GM12864 (cell line): Measurements from ENCODE around the gene USHBP1.

ENCODE experiments used
- DNase-seq: peaks from one replicate; pipeline ENCODE4 v3.0.0-alpha.2; 2011; ENCODE audit warnings: low read depth
- H3K4me3 ChIP-seq: 2 replicates; pipeline ENCODE4 v1.5.1; 2011; ENCODE audit warnings: mild to moderate bottlenecking, low read depth, low read length, control low read depth
- TF ChIP-seq, protein P1 (sequence below): IDR thresholded peaks from 2 replicates; pipeline ENCODE4 v1.5.1; 2011; ENCODE audit warnings: low read depth, mild to moderate bottlenecking, moderate library complexity, low read length, control low read depth, inconsistent platforms; ENCODE audit errors: missing control alignments

Gene USHBP1

DNA sequence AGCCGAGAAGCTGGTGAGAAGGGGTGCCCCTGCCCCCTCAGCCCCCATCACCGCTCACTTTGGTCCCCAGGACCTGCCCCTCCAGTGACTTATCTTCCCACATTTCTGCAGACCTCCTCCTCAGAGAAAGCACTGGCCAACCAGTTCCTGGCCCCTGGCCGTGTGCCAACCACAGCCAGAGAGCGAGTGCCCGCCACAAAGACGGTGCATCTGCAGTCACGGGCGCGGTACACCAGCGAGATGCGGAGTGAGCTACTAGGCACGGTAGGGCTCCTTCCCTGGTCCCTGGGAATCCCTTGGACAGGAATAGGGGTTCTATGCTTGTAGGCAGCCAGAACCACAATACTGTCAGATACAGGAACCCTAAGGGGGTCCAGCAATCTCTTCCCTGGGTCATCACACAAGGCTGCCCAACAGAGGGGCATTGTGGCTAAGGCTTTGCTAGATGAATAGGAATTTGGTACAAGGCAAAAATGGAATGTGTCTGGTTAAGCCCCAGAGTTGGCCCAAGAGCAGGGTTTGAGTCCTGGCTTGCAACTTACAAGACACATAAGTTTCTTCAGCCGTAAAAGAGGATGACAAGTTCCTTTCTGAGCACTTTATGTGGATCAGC lies 48.4 kb downstream of the USHBP1 start:
- H3K4me3 ChIP-seq: no peak overlapping the region
- DNase-seq: no peak
- TF ChIP-seq, protein P1, sequence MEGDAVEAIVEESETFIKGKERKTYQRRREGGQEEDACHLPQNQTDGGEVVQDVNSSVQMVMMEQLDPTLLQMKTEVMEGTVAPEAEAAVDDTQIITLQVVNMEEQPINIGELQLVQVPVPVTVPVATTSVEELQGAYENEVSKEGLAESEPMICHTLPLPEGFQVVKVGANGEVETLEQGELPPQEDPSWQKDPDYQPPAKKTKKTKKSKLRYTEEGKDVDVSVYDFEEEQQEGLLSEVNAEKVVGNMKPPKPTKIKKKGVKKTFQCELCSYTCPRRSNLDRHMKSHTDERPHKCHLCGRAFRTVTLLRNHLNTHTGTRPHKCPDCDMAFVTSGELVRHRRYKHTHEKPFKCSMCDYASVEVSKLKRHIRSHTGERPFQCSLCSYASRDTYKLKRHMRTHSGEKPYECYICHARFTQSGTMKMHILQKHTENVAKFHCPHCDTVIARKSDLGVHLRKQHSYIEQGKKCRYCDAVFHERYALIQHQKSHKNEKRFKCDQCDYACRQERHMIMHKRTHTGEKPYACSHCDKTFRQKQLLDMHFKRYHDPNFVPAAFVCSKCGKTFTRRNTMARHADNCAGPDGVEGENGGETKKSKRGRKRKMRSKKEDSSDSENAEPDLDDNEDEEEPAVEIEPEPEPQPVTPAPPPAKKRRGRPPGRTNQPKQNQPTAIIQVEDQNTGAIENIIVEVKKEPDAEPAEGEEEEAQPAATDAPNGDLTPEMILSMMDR: no peak

DNA sequence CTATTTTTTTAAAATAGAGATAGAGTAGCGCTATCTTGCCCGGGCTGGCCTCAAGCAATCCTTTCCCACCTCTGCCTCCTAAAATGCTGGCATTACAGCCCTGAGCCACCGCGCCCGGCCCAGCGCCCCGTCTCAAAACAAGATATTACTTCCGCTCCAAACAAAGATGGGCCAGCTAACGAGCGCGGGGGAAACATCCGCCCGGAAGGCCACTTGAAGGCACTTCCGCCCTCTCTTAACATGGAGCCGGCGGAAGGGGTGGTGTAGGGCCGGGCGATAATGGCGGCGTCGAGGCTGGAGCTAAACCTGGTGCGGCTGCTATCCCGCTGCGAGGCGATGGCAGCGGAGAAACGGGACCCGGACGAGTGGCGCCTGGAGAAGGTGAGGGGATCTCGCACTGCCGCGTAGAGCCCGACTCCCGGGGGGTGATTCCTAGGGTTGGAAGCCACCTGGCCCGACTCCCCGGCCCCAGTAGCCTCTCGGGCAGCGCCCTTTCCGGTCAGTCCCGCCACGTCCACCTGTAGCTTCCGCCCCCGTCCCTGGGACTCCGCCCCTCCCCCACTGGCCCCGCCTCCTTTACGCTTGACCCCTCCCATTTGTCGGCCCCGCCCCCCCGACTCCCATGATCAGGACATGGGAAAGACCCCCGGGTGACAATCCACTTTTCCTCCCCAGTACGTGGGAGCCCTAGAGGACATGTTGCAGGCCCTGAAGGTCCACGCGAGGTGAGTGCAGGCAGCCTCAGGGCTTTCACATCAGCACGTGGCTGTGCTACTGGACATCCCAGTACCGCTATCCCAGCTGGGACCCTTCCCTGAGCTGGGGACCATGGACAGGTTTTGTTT lies 49.2 kb downstream of the USHBP1 start, which contains the start of gene USE1:
Gene USE1 (plus strand): TSS at position 231 of the 845 bp plus-strand sequence. CDS start 49 bp downstream, at position 280.
- TF ChIP-seq, protein P1: no peak
- peak; percentile 76 for DNase-seq
- H3K4me3 ChIP-seq: peak within 1 kb of the TSS; percentile 65

DNA sequence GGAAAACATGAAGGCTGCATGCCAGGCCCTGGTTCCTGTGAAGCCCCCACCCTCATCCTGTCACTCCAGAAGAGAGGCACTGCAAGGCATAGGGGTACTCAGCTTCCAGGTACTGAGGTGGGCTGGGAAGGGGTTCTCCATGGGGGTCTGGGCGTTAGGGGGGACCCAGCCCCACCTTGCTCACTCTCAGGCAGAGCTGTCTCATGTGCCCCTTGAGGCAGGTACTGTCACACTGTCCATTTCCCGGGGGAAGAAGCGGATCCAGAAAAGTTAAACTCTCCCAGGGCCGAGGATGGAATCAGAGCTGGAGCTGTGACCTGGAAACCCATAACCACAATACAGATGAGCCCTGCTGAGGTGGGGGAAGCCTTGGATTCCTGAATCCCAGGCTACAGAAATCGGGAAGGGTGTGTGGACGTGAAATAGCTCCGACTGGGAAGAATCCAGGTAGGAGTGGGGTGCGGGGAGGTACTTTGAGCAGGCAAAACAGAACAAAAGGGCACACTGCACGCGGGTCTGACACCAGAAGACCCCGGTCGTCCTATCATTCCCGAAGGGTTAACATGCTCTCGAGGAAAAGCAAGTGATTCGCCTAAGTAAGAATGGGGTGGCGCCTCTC lies 49.9 kb downstream of the USHBP1 start:
- TF ChIP-seq, protein P1: no peak

DNA sequence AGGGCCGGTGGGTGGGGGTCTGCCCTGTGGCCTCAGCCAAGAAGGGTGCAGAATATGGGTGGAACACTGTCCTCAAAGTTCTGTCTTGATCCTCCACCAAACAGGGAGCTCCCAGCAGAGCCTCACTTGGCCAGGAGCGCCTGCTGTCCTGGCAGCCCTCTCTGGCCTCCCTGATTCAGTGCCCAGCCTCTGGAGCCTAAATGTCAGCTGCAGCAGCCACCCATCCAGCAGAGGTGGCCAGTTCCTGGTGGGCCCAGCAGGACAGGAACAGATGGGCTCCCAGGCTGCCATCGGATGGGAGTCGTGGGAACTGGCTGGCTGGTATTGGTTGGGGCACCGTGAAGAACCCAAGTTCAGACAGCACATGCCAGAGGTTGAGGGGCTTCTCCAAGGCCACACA lies 51.2 kb downstream of the USHBP1 start:
- TF ChIP-seq, protein P1: no peak

More for the DNA sequence above, 49.9 kb downstream of the USHBP1 start:
- no peak for DNase-seq
- peak overlapping the region; percentile 65 for H3K4me3 ChIP-seq

DNA sequence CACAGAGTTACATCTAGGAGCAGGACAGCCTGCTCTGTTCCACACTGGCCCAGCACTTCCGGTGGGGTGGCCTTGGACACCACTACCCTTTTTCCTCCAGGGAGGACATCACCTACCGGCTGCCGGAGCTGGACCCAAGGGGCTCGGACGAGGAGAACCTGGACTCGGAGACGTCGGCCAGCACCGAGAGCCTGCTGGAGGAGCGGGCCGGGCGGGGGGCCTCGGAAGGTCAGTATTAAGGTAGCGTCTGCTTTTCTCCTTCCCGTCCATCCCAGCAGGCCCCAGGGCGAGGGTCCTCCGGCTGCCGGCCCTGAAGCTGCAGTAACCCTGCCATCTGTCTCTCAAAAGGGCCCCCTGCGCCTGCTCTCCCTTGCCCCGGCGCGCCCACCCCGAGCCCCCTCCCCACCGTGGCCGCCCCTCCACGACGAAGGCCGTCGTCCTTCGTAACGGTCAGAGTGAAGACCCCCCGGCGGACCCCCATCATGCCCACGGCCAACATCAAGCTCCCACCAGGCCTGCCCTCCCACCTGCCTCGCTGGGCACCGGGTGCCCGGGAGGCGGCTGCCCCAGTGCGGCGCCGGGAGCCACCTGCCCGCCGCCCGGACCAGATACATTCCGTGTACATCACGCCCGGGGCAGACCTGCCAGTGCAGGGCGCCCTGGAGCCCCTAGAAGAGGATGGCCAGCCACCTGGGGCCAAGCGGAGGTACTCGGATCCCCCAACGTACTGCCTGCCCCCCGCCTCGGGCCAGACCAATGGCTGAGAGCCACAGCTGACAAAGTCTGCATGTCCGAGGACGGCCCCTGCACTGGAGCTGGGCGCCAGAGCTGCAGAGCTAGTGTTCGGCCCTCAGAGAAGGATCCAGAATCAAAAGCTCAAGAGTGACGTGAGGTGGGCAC lies 52.7 kb downstream of the USHBP1 start:
- TF ChIP-seq, protein P1: no peak
- H3K4me3 ChIP-seq: no peak overlapping the region
- DNase-seq: no peak

More for the DNA sequence above, 51.2 kb downstream of the USHBP1 start:
- H3K4me3 ChIP-seq: no peak overlapping the region
- DNase-seq: no peak

DNA sequence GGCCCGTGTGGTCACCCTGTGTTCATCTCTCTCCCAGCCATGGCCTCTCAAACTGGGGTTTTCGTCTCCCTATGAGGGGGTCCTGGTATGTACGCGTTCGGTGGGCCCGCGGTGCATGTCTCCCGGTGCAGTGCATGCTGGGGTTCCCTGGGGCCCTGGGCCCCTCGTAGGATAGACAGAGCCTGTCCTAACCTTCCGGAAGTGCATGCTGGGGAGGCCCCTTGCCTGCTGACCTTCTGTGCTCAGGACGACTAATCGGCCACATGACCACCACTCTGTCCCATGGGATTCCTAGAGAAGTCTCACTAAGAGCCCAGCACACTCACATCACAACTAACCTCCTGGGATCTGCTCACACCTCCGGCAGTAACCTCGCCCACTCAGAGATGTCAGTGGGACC lies 54.2 kb downstream of the USHBP1 start:
- H3K4me3 ChIP-seq: no peak overlapping the region
- DNase-seq: no peak
- TF ChIP-seq, protein P1: no peak
